ENCODE measurements around the gene SLC9A8.
A peak's percentile ranks its signal among the peaks of the same experiment; 100 is the strongest.
"Not testable (repeated sequence)": the region's sequence is repeated elsewhere in the genome, so short reads cannot be mapped to it uniquely, and the experiment has no call there.

SLC9A8 gene

GRCh38 chr20:49851991-49852390 lies 39.4 kb downstream of the SLC9A8 start:
- DNase-seq = no peak

- no peak for DNase-seq
Measured at GRCh38 chr20:49852522-49853080, 40.0 kb downstream of the SLC9A8 start.

DNA sequence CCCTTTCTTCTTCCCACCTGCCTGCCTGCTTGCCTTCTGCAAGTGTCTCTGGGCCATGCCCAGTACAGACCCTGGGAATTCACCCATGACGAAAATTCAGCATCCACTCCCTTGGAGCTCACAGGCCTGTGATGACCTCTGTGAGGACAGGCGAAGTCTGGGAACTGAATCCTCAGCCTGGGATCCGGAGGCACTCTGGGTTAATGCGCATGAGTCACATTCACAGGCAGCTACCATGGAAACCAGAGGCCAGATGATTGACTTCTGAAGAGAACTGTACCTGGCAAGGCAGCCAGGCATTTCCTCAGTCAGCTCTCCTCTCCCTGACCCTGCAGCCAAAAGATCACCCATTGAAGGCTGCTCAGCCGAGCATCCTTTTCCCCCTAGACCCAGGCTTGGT lies 41.0 kb downstream of the SLC9A8 start:
- peak; percentile 11 for DNase-seq

DNA sequence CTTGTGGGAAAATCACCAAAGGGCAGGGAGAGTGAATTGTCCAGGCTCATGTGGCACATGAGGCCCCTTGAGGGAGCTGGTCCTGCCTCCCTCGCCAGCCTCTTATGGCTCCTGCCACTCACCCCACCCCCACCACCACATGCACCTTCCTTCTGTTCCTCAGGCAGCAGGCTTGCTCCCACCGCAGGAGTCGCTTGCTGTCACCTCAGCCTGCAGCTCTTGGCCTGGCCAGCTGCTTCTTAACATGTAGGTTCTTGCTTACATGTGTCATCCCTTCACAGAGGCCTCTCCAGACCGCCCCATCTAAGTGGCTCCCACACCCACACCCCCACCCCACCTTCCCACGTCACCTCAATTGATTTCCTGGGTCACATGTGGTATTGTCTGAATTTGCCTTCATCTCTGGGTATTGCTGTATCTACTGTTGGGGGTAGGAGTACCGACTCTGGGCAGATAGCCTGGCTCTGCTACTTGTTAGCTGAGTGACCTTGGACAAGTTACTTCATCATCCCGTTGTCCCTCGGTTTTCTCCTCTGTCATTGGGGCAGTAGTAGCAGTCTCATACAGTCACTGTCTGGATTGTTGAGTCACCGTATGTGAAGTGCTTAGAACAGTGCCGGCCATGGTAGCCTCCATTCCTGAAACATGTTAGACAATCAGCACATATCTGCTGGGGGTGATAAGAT lies 41.7 kb downstream of the SLC9A8 start:
- peak; percentile 45 for DNase-seq

GRCh38 chr20:49856904-49857303 lies 44.3 kb downstream of the SLC9A8 start:
- no peak for DNase-seq

- DNase-seq = no peak
Measured at GRCh38 chr20:49858076-49858585, 45.5 kb downstream of the SLC9A8 start.

DNA sequence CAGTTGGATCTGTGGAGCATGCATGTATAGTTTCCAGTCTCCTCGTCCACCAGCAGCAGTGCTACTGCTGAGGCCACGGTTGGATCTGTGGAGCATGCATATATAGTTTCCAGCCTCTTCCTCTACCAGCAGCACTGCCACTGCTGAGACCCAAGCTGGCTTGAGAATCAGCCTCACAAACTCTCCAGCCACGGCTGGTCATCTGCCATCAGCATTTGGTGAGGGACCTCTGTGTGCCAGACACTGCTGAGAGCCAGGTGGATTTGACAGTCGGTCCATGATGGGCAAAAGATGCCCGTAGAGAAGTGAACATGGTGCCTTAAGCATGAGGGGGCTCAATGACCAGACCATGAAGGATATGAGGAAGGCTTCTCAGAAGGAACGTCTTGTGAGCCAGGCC lies 46.4 kb downstream of the SLC9A8 start:
- no peak for DNase-seq

- DNase-seq = no peak
Measured at GRCh38 chr20:49859807-49860206, 47.2 kb downstream of the SLC9A8 start.

- DNase-seq = not testable (repeated sequence)
Measured at GRCh38 chr20:49861232-49861631, 48.6 kb downstream of the SLC9A8 start.

DNA sequence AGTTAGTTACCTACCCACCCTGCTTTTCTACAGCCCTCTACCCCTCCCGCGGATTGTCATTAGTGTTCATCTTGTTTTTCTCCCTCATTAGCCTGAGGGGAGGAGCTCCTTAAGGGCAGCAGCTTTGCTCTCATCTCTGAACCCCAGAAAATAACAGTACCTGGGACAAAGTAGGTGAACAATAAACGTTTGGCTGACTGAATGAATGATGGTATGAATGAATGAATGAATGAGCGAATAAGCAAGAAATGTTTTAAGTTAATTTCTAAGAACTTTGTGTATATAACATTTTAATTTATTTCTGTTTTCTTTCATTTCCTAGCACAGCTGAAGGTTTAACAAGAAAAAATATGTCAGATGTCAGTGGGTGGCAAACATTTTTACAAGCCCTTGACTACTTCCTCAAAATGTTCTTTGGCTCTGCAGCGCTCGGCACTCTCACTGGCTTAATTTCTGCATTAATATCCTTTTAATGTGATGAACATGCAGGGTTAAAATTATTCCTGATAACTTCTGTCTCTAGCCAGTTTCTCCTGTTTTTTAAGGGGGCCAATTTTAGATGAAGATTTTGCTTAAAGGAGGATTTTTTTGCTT lies 50.1 kb downstream of the SLC9A8 start:
- no peak for DNase-seq

DNA sequence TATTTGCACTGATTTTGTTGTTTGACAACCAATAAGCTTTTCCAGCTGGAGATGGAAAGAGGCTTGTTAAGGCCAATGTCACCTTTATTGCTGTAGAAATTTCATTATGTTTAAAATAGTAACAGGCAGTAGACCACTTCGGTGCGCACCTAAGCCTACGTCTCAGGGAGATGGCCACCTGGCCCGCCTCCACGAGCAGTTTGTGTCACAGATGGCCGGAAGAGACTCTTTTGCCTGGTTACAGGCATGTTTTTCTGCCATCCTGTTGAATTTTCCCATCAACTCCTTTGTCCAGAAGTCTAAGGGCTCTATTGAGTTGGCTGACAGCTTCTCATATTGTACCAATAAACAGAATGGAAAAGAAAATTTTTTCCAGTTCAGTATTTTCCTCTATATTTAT lies 51.0 kb downstream of the SLC9A8 start:
- no peak for DNase-seq

DNA sequence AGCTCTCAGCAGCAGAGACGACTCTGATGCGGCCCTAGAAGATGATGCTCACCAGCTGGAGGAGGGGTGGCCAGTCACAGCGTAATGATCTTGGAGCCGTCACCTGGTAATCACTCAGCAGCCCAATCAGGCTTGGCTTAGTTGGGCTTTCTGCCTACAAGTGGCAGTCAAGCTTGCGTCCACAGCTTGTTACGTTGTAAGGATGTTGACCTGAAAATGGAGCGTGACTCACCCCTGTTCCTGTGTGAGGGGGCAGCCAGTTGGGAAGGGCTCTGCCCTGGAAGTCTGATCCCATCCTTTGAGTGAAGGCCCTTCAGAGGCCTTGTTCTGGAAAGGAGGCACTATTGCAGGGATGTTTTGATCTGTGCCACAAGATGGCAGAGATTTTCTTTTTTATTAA lies 52.9 kb downstream of the SLC9A8 start:
- DNase-seq = no peak

DNA sequence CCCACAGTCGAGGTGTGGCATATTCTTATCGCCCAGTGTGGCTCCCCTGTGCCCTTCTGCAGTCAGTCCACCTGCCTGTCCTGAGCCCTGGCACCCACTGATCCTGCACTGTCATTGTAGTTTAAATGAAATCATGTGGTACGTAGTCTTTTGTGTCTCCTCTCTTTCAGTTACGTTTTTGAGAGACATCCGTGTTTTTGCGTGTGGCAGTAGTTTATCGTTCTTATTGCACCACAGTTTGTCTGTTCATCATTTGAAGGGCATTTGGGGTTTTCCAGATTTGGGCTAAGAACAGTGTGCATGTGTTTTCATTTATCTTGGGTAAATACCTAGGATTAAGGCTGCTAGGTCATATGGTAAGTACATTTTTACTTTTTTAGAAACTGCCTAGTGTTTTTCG lies 53.4 kb downstream of the SLC9A8 start:
- no peak for DNase-seq

DNA sequence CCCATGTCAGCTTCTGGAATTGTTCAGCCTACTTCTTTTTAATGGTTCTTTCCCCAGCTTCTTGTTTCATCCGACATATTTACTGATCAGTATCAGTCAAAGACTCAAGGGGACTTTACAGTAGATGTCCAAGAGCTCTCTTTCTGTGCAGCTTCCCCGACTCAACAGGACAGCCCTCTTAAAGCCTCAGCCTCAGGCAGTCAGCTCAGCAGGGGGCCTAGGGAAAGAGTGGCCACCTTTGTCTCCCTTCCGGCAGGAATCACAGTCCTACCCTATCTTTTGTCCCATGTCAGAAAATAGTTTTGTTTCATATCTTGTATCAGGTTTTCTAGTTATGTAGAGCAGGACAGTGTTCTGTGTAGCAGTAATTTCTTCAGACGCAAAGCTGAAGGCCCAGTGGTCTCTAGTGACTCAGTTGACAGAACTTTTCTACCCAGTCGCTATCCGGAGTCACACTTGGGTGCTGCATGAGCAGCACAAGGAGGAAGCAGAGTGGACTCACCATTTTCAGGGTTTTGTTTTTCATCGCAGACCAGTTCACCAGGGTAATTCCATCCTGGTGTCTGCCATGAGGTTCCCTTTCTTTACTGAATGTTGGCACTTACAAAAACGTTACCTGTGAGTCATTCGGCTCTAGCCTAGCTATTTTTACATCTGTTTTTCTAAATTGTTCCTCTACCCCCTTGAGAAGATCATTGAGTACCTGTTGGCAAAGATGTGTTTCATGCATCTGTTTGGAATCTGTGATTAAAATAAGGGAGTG lies 55.0 kb downstream of the SLC9A8 start:
- no peak for DNase-seq

- no peak for DNase-seq
Measured at GRCh38 chr20:49868538-49868937, 55.9 kb downstream of the SLC9A8 start.

- DNase-seq = no peak
Measured at GRCh38 chr20:49868964-49869363, 56.3 kb downstream of the SLC9A8 start.

DNA sequence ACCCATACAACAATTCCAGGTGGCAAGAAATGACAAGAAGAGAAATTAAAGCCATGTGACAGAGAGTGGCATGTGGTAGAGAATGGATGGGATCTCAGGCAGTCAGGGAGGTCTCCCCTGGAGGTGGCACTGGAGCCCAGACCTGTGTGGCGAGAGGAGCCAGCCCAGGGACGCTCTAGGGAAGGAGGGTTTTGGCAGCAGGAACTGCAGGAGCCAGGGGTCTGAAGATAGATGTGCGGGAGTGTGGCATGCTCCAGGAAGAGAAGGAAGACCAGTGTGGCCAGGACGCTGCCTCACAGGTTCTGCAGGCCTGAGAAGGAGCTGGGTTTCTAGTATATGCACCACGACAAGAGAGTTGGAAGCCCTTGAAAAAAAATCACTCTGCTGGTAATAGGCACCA lies 57.6 kb downstream of the SLC9A8 start:
- DNase-seq = no peak

GRCh38 chr20:49871391-49871948 lies 58.8 kb downstream of the SLC9A8 start:
- DNase-seq = no peak

GRCh38 chr20:49872056-49872455 lies 59.4 kb downstream of the SLC9A8 start:
- DNase-seq = peak; percentile 23

DNA sequence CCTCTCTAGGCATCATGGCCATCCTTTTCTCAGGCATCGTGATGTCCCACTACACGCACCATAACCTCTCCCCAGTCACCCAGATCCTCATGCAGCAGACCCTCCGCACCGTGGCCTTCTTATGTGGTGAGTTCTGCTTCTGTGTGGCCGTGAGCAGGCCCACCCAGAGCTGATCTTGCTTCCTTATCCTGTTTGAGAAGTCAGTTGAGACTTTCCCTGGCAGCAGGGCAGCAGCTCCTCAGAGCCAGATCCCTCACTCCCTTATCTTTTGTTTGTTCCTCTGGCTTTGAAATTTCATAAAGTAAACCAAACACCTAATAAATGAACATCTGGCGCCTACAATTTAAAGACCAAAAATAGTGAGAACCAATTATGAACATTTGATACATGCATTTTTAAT lies 62.1 kb downstream of the SLC9A8 start:
- no peak for DNase-seq

GRCh38 chr20:49877386-49877921 lies 64.8 kb downstream of the SLC9A8 start:
- no peak for DNase-seq

- DNase-seq = no peak
Measured at GRCh38 chr20:49878977-49879376, 66.3 kb downstream of the SLC9A8 start.

DNA sequence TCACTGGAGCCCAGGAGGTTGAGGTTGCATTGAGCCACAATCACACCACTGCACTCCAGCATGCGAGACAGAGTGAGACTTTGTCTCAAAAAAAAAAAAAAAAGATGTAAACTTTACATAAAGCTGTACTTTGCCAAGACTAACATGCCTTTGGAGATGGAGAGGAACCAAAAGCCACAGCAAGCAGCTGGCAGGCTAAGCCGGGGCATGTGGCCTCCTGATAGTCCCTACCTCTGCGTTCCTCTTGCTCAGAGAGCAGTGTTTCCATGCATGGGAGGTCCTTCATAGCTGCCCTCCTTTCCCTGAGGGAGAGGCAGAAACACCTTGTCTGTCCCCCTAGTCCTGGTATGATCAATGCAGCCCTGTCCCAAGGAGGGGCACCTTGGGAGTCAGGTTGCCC lies 67.5 kb downstream of the SLC9A8 start:
- DNase-seq = no peak
